ENCODE measurements around the gene PROSER3.

DNA sequence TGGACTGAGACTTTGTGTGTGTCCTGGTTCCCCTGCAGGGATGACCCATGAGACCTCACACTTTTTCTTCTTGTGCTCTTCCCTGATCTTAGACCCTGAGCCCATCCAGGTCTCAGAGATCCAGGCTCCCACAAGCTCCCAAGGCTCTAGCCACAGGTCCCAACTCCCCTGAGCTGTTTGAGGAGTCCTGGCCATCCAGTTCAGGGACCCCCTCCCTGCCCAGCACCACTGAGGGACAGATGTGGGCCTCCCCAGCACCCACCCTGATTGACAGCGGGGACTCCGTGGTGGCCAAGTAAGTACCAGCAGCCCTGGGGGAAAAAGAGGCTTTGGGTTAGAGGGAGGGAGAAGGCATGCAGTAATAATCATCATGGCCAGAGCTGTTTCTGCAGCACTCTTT is 1.7 kb downstream of the PROSER3 start:
- TF ChIP-seq, protein P1, sequence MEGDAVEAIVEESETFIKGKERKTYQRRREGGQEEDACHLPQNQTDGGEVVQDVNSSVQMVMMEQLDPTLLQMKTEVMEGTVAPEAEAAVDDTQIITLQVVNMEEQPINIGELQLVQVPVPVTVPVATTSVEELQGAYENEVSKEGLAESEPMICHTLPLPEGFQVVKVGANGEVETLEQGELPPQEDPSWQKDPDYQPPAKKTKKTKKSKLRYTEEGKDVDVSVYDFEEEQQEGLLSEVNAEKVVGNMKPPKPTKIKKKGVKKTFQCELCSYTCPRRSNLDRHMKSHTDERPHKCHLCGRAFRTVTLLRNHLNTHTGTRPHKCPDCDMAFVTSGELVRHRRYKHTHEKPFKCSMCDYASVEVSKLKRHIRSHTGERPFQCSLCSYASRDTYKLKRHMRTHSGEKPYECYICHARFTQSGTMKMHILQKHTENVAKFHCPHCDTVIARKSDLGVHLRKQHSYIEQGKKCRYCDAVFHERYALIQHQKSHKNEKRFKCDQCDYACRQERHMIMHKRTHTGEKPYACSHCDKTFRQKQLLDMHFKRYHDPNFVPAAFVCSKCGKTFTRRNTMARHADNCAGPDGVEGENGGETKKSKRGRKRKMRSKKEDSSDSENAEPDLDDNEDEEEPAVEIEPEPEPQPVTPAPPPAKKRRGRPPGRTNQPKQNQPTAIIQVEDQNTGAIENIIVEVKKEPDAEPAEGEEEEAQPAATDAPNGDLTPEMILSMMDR (IDR thresholded peaks at IDR 0.05), result no peak
- TF ChIP-seq EZH2 (IDR thresholded peaks at IDR 0.05; ENCODE audit: borderline replicate concordance, insufficient read depth, low read depth, low read length, poor library complexity, severe bottlenecking), result no peak

All from B cell (primary cell).